Tibial nerve (tissue), 4 donors: ENCODE results near the gene ABCA4. TPM values are rescaled to one million over a fixed set of nuclear protein-coding genes. Genes with fewer than 3 reads are reported as not detected.

Source experiments
- DNase-seq, 2 donors: peaks; one replicate each; pipeline ENCODE4 v3.0.0-alpha.2; 2019; ENCODE audit warnings: low spot score in 2 of 2
- H3K27ac ChIP-seq, 4 donors: fragments of 200-600 bp; sonication (generic) in 3 of 4; one replicate each; pipeline ENCODE4 v1.5.1; 2017 to 2019; ENCODE audit warnings: mild to moderate bottlenecking in 1 of 4
- H3K27me3 ChIP-seq, 2 donors: fragments of 200-600 bp; sonication (generic) in 1 of 2; one replicate each; pipeline versions ENCODE4 v1.5.1 to v1.6.0; 2017 to 2019
- H3K36me3 ChIP-seq, 3 donors: fragments of 200-600 bp; sonication (generic); one replicate each; pipeline ENCODE4 v1.5.1; 2018 to 2019
- H3K4me1 ChIP-seq, 4 donors: fragments of 200-600 bp; sonication (generic) in 3 of 4; one replicate each; pipeline ENCODE4 v1.5.1; 2017 to 2019
- H3K4me3 ChIP-seq, 4 donors: fragments of 200-600 bp; sonication (generic) in 3 of 4; one replicate each; pipeline ENCODE4 v1.5.1; 2017 to 2019; ENCODE audit warnings: mild to moderate bottlenecking in 1 of 4, moderate library complexity in 1 of 4
- H3K9me3 ChIP-seq, 4 donors: fragments of 200-600 bp; sonication (generic) in 3 of 4; one replicate each; pipeline ENCODE4 v1.5.1; 2017 to 2019
- EP300 ChIP-seq, 2 donors: sonication (generic); formaldehyde crosslinking; IDR thresholded peaks; one replicate each; pipeline ENCODE4 v1.6.1; 2017; ENCODE audit warnings: antibody characterized with exemption in 2 of 2, mild to moderate bottlenecking in 1 of 2
- POLR2A ChIP-seq, 2 donors: fragments of 450-650 bp; IDR thresholded peaks; one replicate each; pipeline ENCODE4 v1.6.1; 2017; ENCODE audit warnings: antibody characterized with exemption in 2 of 2, mild to moderate bottlenecking in 2 of 2, moderate library complexity in 2 of 2
- WGBS, 2 donors: methylation state at CpG; one replicate each; pipeline ENCODE4 v1.1.5; 2018; 5-methylcytosine and 5-hydroxymethylcytosine counted together
- total RNA-seq, 4 donors: library from RNA; depleted of rRNA; stranded (reverse); fragments of >200 nt; gene quantifications; one replicate each; pipeline ENCODE4 v1.1.0, GENCODE V29; 2016
- TF ChIP-seq, protein P1 (sequence below), 5 experiments: fragments of 200-600 bp in 3 of 5; fragments of 450-650 bp in 2 of 5; sonication (generic) in 3 of 5; IDR thresholded peaks; one replicate each; pipeline ENCODE4 v1.5.1; 2016 to 2019; ENCODE audit warnings: antibody characterized with exemption in 5 of 5, mild to moderate bottlenecking in 3 of 5, moderate library complexity in 2 of 5

Gene ABCA4
- total RNA-seq, 4 donors from 2014 or later = 0.20 to 0.21 TPM; not detected in 2

- H3K27ac ChIP-seq = no peak overlapping the region
- 81 to 82% methylated on average over 3 of the region's 3 CpGs for WGBS, 2 donors
These were observed 21.6 kb downstream of the ABCA4 start for GRCh38 chr1:94099303-94099702.

GRCh38 chr1:94098585-94099111 is 22.3 kb downstream of the ABCA4 start:
- 90 to 91% methylated on average over 18 of the region's 18 CpGs for WGBS, 2 donors
- peak overlapping the region in 1 of 4 donors; percentile 85 for H3K27ac ChIP-seq
- no peaks in the 10 kb centered on the region for H3K36me3 ChIP-seq
- peaks cover 0 to 52% (median 33%) of the 10 kb centered on the region in 4 donors for H3K4me1 ChIP-seq
- H3K9me3 ChIP-seq = no peaks in the 10 kb centered on the region
- no peaks in the 10 kb centered on the region for H3K27me3 ChIP-seq
- H3K4me3 ChIP-seq = no peak overlapping the region
- TF ChIP-seq EP300 (IDR thresholded peaks at IDR 0.05) (no peak), POLR2A (IDR thresholded peaks at IDR 0.05) (no peak)
- TF ChIP-seq, protein P1, sequence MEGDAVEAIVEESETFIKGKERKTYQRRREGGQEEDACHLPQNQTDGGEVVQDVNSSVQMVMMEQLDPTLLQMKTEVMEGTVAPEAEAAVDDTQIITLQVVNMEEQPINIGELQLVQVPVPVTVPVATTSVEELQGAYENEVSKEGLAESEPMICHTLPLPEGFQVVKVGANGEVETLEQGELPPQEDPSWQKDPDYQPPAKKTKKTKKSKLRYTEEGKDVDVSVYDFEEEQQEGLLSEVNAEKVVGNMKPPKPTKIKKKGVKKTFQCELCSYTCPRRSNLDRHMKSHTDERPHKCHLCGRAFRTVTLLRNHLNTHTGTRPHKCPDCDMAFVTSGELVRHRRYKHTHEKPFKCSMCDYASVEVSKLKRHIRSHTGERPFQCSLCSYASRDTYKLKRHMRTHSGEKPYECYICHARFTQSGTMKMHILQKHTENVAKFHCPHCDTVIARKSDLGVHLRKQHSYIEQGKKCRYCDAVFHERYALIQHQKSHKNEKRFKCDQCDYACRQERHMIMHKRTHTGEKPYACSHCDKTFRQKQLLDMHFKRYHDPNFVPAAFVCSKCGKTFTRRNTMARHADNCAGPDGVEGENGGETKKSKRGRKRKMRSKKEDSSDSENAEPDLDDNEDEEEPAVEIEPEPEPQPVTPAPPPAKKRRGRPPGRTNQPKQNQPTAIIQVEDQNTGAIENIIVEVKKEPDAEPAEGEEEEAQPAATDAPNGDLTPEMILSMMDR (IDR thresholded peaks at IDR 0.05) = no peak
- no peak for DNase-seq

More at GRCh38 chr1:94099303-94099702, 21.6 kb downstream of the ABCA4 start:
- peaks cover 0 to 46% (median 27%) of the 10 kb centered on the region in 4 donors for H3K4me1 ChIP-seq
- H3K4me3 ChIP-seq = no peak overlapping the region
- TF ChIP-seq EP300 (IDR thresholded peaks at IDR 0.05) = no peak
- TF ChIP-seq, protein P1 (IDR thresholded peaks at IDR 0.05) = no peak
- TF ChIP-seq POLR2A (IDR thresholded peaks at IDR 0.05) = no peak
- no peaks in the 10 kb centered on the region for H3K36me3 ChIP-seq
- no peaks in the 10 kb centered on the region for H3K27me3 ChIP-seq
- H3K9me3 ChIP-seq = no peaks in the 10 kb centered on the region
- DNase-seq = no peak

GRCh38 chr1:94096797-94097549 is 24.0 kb downstream of the ABCA4 start:
- no peaks in the 10 kb centered on the region for H3K27me3 ChIP-seq
- no peak overlapping the region for H3K4me3 ChIP-seq
- H3K4me1 ChIP-seq = peaks cover 0 to 69% (median 42%) of the 10 kb centered on the region in 4 donors
- H3K9me3 ChIP-seq = no peaks in the 10 kb centered on the region
- TF ChIP-seq, protein P1 (IDR thresholded peaks at IDR 0.05) = no peak
- TF ChIP-seq EP300 (IDR thresholded peaks at IDR 0.05) = peak in 1 of 2 donors; percentile 38
- DNase-seq = peak; percentile 38 to 62
- 64 to 66% methylated on average over 9 to 10 of the region's 10 CpGs for WGBS, 2 donors
- H3K27ac ChIP-seq = peak overlapping the region; percentile 44 to 95 (median 79)
- H3K36me3 ChIP-seq = no peaks in the 10 kb centered on the region

GRCh38 chr1:94095744-94096469 is 25.0 kb downstream of the ABCA4 start:
- Histone ChIP-seq H3K4me3 (no peak overlapping the region), H3K27me3 (no peaks in the 10 kb centered on the region), H3K27ac (peak overlapping the region; percentile 64 to 95 (median 79)), H3K36me3 (no peaks in the 10 kb centered on the region), H3K4me1 (peaks cover 0 to 72% (median 45%) of the 10 kb centered on the region in 4 donors), H3K9me3 (no peaks in the 10 kb centered on the region)
- TF ChIP-seq POLR2A (IDR thresholded peaks at IDR 0.05) (no peak), EP300 (IDR thresholded peaks at IDR 0.05) (no peak)
- TF ChIP-seq, protein P1 (IDR thresholded peaks at IDR 0.05) = no peak
- WGBS, 2 donors = 66 to 72% methylated on average over 14 of the region's 14 CpGs
- peak in 1 of 2 donors; percentile 23 for DNase-seq
